Retinal pigment epithelial cell (primary cell): ENCODE results near the gene GSK3B.

Experiments
- DNase-seq: peaks from one replicate; pipeline ENCODE4 v3.0.0-alpha.2; 2010; ENCODE audit warnings: low read depth
- H3K4me3 ChIP-seq: 2 replicates; pipeline ENCODE4 v1.5.1; 2011; ENCODE audit warnings: mild to moderate bottlenecking, low read length, control low read depth, moderate library complexity
- TF ChIP-seq, protein P1 (sequence below): conservative IDR thresholded peaks from 2 replicates; pipeline ENCODE4 v1.5.1; 2011; ENCODE audit warnings: low read depth, low read length, control low read depth, inconsistent platforms

GSK3B gene

DNA sequence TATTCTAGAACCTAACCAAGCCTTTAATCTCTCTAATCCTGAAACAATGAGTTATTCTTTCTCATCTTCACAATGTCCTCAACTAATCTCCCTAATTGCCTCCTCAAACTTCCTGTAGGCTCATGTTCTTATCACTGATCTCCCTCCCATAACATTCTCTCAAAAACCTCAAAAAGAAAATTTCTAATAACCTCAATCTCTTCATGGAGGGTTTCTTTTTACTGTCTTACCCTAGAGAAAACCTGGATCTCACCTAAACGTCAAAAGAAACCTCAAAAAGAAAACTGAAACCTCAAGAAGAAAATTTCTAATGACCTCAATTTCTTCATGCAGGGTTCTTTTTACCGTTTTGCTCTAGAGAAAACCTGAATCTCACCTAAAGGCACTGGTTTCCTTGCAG is 150.2 kb downstream of the GSK3B start:
- no peak overlapping the region for H3K4me3 ChIP-seq
- TF ChIP-seq, protein P1, sequence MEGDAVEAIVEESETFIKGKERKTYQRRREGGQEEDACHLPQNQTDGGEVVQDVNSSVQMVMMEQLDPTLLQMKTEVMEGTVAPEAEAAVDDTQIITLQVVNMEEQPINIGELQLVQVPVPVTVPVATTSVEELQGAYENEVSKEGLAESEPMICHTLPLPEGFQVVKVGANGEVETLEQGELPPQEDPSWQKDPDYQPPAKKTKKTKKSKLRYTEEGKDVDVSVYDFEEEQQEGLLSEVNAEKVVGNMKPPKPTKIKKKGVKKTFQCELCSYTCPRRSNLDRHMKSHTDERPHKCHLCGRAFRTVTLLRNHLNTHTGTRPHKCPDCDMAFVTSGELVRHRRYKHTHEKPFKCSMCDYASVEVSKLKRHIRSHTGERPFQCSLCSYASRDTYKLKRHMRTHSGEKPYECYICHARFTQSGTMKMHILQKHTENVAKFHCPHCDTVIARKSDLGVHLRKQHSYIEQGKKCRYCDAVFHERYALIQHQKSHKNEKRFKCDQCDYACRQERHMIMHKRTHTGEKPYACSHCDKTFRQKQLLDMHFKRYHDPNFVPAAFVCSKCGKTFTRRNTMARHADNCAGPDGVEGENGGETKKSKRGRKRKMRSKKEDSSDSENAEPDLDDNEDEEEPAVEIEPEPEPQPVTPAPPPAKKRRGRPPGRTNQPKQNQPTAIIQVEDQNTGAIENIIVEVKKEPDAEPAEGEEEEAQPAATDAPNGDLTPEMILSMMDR: no peak

DNA sequence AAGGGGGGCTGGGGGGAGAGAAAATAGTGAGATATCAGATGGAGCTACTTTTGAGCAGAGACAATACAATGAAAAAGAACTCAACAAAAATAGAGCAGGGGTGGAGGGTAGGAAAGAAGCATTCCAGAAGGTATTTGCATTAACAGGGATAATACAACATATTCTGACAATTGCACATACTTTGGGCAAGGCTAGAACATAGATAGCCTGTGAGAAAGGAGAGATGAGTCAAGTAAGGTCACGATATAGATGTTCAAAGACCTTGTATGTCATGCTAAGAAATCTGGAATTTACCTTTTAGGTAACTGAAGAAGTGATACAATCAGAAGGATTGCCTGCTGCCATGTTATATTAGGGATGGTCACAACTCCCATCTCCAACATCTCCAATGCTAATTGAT is 155.2 kb downstream of the GSK3B start:
- no peak for DNase-seq
- TF ChIP-seq, protein P1: no peak
- no peak overlapping the region for H3K4me3 ChIP-seq

More for the DNA sequence above, 150.2 kb downstream of the GSK3B start:
- DNase-seq: peak; percentile 28

DNA sequence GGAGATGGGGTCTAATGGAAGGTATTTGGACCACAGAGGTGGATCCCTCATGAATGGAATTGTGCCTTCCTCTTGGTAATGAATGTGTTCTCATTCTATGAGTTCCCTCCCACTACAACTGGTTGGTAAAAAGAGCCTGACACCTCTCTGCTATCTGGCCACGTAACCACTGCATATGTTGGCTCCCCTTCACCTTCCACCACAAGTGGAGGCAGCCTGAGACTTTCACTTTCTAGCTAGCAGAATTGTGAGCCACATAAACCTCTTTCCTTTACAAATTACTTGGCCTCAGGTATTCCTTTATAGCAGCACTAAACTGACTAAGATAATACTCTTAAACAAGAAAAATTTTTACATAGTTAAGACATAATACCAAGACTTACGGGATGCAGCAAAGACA is 157.0 kb downstream of the GSK3B start:
- no peak for DNase-seq
- TF ChIP-seq, protein P1: no peak
- H3K4me3 ChIP-seq: no peak overlapping the region

DNA sequence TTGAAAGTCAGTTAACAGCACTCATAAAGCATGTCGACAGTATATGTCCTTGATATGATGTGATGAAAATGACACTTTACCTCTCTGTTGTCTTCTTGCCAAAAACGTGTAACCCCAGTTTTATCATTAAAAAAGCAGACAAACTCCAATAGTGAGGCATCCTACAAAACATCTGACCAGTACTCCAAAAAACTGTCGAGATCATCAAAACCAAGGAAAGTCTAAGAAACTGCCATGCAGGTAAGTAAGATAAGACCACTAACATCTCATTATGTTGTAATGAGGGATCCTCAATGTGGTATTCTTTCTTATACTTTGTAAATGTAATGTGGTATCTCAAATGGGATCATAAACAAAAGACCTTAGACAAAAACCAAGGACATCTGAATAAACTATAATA is 160.0 kb downstream of the GSK3B start:
- H3K4me3 ChIP-seq: no peak overlapping the region
- no peak for DNase-seq
- TF ChIP-seq, protein P1: no peak

DNA sequence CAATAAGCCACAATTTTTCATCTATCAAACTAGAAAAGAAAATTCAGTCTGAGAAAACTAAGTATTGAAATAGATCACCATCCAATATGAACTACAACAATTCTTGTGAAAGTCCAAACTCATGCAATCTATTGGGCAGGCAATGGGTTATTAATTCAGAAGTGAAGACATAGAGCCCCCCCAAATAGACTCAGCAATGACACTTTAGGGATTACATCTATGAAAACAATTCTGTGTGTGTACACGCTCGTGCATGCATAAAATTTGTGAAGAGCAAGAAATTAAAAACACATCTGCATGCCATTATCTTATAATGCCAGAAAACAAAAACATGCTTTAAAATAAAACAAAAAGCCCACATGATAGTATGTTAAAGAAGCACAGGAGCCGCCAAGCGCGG is 161.0 kb downstream of the GSK3B start:
- no peak overlapping the region for H3K4me3 ChIP-seq
- DNase-seq: no peak

DNA sequence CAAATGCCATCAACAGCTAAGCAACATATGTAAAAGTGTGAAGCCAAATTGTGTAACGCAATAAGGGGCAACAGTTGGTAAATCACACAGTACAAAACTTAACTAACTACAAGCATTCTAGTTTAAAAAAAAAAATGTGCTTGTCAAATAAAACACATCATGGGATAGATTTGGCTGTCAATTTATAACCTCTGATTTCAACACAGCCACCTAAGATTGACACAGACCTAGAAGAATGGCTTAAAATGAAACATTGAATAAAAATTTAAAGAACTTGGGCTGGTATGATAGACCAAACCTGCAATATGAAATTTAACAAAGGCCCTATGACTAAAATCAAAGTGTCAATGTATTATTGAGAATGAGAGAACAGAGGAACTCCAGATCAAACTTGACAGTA is 164.0 kb downstream of the GSK3B start:
- TF ChIP-seq, protein P1: no peak
- no peak overlapping the region for H3K4me3 ChIP-seq
- DNase-seq: no peak

More for the DNA sequence above, 161.0 kb downstream of the GSK3B start:
- TF ChIP-seq, protein P1: no peak

DNA sequence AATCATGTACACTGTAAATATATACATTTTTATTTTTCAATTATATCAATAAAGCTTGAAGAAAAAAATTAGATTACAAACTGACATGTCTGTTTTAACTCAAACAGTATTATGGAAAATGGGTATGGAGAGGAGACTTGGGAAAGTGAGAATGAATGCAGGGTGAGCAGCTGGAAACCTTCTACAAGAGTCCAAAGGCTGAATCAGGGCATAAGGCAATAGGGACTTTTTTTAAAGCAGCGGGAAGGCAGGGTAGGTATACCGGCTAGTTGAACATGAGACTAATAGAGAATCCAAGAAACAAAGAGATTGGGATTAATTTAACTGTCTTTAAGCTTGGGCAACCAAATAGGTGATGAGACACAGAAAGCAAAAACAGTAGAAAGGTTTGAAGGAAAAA is 167.1 kb downstream of the GSK3B start:
- H3K4me3 ChIP-seq: no peak overlapping the region
- no peak for DNase-seq
- TF ChIP-seq, protein P1: no peak
